HuH-7 (cell line): ENCODE data around the gene MAP2.

Source experiments
- DNase-seq: peaks from one replicate; pipeline ENCODE4 v3.0.0; 2011; ENCODE audit warnings: low spot score

MAP2 gene, protein sequence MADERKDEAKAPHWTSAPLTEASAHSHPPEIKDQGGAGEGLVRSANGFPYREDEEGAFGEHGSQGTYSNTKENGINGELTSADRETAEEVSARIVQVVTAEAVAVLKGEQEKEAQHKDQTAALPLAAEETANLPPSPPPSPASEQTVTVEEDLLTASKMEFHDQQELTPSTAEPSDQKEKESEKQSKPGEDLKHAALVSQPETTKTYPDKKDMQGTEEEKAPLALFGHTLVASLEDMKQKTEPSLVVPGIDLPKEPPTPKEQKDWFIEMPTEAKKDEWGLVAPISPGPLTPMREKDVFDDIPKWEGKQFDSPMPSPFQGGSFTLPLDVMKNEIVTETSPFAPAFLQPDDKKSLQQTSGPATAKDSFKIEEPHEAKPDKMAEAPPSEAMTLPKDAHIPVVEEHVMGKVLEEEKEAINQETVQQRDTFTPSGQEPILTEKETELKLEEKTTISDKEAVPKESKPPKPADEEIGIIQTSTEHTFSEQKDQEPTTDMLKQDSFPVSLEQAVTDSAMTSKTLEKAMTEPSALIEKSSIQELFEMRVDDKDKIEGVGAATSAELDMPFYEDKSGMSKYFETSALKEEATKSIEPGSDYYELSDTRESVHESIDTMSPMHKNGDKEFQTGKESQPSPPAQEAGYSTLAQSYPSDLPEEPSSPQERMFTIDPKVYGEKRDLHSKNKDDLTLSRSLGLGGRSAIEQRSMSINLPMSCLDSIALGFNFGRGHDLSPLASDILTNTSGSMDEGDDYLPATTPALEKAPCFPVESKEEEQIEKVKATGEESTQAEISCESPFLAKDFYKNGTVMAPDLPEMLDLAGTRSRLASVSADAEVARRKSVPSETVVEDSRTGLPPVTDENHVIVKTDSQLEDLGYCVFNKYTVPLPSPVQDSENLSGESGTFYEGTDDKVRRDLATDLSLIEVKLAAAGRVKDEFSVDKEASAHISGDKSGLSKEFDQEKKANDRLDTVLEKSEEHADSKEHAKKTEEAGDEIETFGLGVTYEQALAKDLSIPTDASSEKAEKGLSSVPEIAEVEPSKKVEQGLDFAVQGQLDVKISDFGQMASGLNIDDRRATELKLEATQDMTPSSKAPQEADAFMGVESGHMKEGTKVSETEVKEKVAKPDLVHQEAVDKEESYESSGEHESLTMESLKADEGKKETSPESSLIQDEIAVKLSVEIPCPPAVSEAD (N-terminal part only)

DNA sequence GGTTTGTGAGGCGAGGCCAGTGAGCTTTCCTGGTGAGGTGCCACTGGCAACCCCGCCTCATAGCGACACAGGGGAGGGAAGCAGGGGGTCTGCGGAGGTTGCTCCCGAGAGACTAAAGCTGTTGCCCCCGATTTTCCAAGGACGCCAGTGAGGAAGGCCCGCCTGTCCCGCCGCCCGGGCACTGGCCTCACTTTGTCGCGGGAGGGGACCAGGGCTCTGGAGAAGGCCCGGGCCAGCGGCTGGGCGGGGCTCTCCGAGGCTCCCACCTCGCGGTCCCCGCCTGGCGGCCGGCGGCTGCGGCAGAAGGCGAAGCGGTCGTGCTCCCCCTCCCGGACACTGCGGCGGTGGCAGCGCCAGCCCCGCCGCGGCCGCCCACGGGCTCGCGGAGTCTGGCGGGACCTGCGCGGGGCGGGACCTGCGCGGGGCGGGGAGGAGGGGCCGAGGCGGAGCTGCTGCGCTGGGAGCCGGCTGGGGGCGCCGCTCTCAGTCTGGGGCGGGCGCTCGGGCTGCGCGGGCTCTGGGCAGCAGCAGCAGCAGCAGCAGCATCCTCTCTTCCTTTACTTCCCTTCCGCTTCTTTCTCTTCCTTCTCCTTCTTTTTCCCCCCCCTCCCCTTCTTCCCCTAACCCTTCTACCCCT is at the start of gene MAP2:
TSS of gene MAP2 (plus strand) at position 486 of the 637 bp plus-strand sequence. CDS start 229,124 bp downstream, outside the sequence.
- DNase-seq, result peak; percentile 74

DNA sequence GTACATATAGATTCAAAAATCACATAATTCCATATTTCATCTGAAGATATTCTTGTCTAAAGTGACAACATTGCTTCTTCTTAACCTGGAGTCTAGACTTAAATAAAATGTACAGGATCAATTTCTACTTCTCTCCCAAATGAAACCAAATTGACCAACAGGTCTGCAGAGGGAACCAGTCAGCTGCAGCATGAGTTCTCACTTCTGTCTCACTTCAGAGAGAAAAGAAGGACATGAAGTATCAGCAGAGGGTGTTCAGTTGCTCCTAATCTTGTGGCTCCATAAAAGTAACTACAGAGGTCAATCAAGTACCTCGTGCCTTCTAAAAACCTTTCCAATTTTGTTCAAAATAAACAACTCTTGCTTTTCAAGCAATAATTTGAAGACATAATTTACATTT is 47.2 kb upstream of the MAP2 start:
- DNase-seq, result no peak

DNA sequence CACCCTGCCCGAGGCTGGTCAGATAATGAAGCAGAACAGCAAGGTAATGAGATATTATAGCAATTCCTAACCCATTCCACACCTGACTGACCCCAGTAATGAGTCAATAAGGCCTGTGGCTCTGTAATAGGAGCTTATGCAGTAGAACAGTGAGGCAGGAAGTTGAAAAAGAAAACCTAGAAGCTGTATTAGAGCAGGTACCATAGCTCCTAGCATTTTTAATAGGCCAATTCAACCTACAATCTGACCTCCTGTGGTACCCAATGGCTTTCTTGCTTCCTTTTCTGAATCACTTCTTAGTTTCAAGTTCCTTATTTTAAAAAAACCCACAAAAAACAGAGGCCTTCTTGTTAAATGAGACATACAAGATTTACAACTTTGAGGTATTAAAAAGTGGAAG is 43.6 kb upstream of the MAP2 start:
- DNase-seq, result no peak

DNA sequence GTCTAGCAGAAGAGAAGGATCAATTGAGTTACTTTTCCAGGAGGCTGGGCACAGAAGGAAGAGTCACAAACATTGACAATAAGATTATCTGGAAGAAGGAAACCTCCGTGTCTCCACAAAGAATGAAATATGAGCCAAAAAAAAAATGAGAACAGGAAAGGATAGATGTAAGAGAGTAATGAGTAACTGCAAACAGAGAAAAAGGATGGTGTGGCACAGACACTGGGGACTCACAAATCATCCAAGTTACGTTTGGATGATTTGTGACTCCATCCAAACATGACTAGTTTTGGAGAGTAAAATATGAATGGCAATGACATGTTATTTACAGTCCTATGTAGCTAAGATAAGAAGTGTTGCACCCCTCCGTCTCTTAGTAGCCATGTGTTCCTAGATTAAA is 42.8 kb upstream of the MAP2 start:
- DNase-seq, result no peak

DNA sequence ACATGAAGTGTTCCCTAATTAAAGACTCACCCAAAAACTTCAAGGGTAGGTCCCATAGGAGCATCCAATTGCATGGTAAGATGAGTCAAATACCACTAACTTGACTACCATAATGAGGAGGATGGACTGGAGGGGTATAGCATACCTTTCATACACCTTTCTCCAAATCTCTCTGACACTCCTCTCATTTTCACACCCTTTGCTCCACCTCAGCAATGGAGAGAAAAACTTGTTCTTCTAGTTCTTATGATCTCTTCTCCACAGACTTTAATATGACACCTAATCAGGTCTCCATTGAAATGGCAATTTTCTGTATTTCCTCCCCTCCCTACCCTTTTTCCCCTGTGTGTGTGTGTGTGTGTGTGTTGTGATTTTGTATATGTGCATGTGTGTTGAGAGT is 41.1 kb upstream of the MAP2 start:
- DNase-seq, result no peak

DNA sequence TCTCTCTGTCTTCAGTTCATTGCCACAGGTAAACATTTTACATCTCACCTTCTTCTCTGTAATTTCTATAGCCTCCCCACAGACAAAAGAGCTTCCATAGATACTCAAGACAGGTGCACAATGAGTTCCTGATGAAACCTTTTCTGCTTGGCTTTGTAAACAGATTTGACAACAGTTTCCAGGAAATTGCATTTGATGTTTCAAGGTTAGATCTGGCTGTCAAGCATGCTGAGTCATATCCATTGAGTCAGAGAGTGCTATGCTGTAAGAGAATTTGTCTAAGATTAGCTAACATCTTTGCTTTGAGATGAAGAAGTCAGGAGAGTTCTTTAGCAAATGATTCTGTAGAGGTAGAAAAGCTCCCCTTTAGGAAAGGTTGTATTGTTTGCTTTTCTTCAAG is 40.6 kb upstream of the MAP2 start:
- no peak for DNase-seq

DNA sequence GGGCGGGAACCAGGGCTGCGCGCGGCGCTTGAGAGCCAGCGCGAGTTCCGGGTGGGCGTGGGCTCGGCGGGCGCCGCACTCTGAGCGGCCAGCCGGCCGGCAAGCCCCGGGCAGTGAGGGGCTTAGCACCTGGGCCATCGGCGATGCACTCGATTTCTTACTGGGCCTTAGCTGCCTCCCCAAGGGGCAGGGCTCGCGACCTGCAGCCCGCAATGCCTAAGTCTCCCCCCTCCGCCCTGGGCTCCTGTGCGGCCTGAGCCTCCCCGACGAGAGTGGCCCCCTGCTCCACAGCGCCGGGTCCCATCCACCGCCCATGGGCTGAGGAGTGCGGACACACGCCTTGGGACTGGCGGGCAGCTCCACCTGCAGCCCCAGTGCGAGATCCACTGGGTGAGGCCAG is 36.5 kb upstream of the MAP2 start:
- no peak for DNase-seq

DNA sequence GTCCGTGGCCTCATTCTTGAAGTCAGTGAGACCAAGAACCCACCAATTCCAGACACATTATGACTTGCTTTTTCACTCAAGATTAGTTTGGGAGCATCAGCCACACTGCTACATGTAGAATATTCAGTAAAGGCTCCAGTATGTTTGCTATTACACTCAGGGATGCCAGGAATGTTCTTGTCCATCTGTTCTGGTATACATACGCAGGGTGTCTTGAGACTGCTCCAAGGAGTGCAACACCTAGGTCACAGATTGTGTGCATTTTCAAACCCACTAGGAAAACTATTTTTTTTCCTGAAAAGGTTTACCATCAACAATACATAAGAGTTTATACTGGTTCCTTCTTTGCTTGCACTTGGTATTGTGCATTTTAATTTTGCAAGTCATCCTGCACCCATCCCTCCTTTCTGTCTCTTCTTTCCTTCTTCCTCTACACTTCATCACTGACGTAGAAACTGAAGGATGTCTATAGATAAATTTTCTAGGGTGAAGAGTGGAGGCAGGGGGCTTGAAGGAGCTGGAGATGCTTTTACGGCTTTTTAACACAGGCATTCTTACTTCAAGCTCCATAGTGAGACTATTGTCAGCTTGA is 35.3 kb upstream of the MAP2 start:
- no peak for DNase-seq

DNA sequence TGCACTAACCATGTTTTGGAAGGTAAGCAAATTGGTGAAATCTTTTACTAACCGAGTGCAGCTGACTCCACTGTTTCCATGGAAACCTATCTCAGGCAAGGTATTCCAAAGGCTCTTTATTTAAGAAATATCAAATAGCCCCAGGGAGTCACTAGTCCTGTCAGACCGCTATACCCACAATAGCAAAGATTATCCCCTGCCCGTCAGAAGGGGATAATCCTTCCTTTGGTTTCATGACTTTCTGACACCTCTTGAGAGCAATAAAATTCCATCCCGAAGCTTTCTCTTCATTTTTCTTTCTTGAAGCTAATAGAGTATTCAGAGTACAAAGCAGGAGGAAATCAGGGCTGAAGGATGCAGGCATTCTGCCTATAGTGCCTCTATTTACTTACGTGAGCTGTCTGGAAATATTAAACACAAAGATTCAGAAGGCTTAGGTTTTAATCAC is 34.7 kb upstream of the MAP2 start:
- no peak for DNase-seq

DNA sequence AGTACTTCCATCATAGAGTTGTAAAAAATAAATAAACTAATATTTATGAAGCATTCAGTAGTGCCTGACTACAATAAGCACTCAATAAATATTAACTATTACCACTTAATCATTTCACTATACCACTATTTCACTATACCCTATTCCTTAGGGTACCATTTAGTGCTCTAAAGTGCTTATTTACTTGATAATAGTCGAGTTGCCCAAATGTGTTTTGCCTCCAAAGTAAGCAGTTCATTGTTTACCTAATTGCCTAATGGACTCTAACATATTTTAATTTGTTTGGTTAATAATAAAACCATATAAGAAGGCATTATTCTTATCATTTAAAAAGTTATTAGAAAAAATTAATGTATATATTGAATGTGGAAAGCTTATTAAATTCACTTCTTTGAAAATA is 33.0 kb upstream of the MAP2 start:
- DNase-seq, result no peak

DNA sequence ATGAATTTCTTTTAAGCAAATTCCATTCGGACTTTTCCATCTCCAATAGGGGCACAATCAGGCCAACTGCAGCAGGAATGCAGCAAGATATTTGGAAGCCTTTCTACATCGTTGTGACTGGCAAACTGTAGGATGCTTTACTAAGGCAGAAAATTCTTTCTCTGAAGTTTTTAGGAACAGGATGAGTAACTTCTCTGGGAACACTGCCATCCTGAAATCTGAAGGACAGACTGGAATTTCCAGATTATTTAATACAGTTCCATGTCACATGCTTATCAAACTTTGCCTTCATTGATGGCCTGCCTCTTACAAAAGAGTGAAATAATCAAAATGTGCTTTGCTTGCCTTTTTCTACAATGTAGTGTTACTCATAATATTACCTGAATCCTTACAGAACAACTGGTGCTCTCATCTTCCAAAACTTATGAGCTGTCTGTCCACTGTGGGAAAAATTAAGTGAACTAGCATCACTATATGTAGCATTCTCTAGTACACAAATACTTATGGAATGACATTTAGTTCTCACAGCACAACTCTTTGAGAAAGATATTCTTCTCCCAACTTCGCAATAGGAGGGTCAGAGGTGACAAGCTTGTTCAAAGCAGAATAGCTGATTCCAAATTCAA is 32.0 kb upstream of the MAP2 start:
- no peak for DNase-seq

DNA sequence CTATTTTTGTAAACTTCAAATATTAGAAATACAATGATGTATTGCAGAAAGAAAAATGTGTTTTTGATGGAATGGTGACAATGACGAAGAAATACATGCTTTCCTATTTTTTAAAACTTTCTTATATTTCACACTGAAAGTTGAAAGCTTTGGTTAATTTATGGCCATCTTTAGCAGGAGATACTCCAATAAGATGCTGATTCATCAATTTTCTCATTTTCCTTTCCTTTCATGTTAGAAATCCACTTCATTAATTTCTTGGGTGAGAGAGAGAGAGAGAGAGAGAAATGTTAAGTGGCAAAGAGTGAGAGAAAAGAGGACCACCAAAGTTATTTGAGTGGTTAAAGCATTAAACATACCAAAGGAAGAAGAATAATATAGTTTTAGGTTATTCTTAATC is 28.6 kb upstream of the MAP2 start:
- DNase-seq, result no peak

DNA sequence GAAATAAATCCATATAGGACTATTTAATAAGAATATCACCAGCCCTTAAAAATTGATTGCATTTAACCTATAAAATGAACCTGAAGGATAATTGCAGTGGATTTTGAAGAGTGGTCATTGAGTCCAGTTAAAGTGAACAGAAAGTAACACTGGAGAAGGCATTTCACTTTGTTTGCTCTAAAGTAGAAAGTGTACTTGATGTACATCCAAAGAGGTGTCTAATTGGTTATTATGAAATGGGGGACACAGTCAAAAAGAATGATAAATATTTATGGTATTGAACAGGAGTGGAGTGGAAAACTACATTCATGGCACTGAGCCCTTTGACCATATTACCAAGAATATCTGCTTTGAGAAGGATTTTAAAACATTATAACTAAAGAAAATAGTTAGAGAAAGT is 28.2 kb upstream of the MAP2 start:
- no peak for DNase-seq

DNA sequence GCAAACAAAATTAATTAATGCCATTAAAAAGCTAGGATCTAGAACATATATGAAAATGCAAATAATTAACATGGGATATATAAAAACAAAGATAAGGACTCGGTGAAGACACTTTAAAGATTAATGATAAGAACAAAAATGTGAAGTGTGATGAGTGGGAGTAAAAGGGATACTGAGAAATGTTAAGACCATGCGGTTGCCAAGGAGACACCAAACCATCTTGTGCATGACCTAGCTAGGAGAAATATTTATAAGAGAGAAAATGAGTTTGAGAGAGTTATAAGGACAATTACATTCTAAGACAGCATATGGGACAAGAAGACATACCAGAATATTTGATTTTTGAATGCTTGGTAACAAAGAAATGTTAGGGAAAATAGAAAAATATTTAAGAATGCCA is 25.4 kb upstream of the MAP2 start:
- DNase-seq, result no peak

DNA sequence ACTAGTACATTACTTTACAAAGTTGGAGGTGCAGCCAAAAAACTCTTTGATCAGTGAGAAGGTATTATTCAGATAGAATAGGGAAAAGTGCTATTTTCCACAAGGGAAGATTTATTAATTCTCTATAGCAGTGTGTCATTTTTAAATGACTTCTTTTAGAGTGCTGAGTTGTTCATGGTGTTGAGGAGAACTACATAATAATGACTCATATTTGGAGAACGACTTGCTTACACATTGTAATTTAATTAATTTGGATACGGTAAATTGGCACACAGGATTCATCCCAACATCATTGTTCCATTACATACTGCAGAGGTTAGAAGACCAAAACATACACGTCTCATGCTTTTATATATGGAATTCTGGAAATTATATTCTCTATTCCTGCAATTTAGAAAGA is 22.1 kb upstream of the MAP2 start:
- no peak for DNase-seq

DNA sequence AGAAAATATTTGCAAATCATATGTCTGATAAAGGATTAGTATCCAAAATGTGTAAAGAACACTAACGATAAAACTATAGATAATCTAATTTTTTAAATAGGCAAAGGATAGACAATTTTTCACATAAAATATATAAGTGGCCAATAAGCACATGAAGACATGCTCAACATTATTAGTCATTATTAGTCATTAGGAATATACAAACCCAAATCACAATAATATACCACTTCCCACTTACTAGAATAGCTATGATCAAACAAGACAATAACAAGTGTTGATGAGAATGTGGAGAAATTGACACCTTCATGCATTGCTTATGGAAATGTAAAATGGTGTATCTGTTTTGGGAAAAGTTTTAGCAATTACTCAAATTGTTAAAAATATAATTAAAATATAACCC is 12.6 kb upstream of the MAP2 start:
- DNase-seq, result no peak

DNA sequence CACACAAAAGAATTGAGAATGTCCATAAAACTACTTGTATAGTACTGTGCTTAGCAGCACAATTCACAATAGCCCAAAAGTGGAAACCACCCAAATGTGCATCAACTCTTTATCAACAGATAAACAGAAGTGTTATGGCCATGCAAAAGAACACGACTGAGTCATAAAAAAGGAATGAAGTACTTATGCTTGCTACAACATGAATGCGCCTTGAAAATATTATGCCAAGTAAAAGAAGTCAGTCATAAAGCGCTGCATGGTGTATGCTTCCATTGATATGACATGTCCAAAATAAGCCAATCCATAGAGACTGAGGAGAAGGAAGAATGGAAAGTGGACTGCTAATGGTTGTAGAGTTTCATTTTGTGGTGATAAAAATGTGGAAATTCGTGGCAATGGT is 12.1 kb upstream of the MAP2 start:
- no peak for DNase-seq

DNA sequence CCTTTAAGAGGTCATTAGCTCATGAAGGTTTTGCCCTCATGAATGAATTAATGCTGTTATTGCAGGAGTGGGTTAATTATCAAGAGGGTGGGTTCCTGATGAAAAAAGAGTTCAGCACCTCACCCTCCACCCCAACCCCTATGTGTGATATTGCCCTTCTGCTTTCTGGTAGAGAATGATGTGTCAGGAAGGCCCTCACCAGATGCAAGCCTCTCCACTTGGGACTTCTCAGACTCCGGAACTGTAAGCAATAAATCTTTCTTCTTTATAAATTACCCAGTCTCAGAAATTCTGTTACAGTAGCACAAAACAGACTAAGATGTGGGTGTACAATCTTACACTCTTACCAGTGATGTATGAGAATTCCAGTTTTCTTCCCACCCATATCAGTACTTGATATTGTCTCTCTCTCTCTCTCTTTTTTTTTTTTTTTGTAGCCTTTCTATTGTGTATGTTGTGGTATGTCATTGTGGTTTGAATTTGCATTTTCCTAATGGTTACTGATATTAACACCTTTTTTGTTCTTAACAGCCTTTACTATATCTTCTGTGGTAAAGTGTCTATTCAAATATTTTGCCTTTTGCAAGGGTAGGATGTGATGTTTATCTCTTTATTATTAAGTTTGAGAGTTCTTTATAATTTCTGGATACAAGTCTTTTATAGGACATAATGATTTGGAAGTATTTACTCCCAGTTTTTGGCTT is 10.4 kb upstream of the MAP2 start:
- no peak for DNase-seq

DNA sequence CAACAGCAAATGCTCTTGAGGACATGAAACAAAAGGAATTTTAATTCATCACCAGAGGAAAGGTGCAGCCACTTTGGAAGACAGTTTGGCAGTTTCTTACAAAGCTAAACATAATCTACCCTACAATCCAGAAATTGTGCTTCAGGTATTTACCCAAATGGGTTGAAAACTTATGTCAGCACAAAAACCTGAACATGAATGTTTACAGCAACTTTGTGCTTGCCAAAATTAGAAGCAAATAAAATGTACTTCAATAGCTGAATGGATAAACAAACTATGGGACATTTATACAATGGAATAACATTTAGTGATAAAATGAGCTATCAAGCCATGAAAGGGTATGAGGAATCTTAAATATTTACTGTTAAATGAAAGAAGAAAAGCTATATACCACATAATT is 6.9 kb upstream of the MAP2 start:
- DNase-seq, result no peak

DNA sequence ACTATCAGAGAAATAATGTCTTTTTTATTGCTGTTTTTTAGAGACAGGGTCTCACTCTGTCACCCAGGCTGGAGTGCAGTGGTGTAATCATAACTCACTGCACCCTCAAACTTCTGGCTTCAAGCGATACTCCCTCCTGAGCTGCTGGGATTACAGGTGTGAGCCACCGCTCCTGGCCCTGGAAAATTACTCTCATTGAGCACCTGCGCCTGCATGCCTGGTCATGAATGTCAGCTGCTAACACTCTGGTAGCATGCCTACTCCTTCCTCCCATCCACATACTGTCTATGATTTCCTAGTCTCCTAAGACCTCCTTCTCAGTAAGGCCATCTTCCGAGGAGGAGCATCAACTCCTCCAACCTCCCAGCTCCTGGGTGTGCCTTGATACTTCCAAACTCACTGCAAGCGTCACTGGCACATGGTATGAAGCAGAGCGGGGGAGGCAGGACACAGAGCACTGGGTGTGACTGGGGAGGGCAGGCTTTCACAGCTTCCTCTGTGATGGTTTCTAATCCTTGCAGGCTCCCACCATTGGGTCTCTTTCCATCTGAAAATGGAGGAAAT is 1.6 kb upstream of the MAP2 start:
- DNase-seq, result no peak
